ELF-1 (cell line): ENCODE results near the gene TSKU.
A peak's percentile ranks its signal among the peaks of the same experiment; 100 is the strongest.
"Not testable (repeated sequence)": the region's sequence is repeated elsewhere in the genome, so short reads cannot be mapped to it uniquely, and the experiment has no call there.

Experiments used
- DNase-seq: peaks from one replicate; pipeline ENCODE4 v3.0.0-alpha.2; 2016; ENCODE audit warnings: low read depth, low spot score

The TSKU gene

DNA sequence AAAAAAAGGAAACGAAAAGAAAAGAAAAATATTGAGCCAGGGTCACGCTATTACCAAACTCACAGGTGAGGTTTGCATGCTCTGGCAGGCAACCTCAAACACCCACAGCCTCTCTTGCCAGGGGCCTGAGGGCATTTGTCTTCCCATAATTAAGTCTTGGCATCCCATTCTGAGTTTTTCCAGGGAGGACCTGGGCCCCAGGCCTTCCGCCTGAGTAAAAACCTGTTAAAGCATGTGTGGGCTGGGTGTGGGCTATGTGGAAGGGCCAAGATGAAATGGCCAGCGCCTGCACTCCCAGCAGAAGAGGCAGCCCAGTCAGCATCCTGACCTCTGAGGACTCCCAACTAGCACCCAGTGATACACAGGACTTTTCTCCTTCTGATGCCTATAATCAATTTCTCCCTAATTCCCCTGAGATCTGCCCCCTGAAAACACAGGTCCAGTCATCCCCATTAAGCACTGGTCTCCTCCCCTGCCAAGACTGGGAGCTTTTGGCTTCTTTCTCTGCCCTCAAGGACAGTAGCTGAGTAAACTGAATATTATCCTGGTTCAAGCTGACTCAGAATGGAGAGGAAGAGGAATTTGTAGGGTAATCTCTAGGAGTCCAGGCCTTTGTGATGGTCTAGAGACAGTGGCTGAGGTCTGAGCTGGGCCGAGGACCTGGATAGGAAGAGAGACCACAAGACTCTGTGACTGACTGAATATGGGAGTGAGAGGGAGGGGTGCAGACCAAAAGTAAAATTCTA, 42.0 kb downstream of the TSKU start:
- DNase-seq = peak; percentile 69

DNA sequence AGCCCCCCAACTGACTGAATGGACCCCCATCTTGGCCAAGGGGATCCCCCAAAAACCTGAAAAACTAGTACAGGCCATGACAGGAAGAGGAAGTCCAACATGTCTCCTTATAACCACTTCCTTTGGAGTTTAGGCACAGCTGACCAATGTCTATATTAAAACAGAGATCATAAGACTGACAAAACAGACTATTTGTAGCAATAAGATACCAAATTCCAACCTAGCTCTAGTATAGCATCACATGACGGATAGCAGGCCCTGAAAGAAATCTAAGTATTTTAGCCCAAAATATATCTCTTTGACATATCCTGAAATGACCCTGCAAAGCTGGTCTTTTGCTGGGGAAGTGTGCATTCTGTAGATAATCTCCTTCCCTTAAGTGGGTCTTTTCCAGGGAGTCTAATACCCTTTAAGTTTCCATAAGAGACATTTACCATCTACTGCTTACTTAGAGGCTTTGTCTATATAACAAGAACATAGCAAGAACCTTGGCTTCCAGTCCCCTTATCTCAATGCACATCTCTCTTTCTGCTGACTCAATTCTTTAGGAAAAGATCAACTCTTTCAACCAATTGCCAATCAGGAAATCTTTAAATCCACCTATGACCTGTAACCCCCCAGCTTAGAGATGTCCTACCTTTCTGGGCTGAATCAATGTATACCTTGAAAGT, 42.7 kb downstream of the TSKU start:
- DNase-seq = no peak

DNA sequence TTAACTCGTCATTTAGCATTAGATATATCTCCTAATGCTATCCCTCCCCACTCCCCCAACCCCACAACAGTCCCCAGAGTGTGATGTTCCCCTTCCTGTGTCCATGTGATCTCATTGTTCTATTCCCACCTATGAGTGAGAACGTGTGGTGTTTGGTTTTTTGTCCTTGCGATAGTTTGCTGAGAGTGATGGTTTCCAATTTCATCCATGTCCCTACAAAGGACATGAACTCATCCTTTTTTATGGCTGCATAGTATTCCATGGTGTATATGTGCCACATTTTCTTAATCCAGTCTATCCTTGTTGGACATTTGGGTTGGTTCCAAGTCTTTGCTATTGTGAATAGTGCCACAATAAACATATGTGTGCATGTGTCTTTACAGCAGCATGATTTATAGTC, 43.4 kb downstream of the TSKU start:
- DNase-seq = not testable (repeated sequence)

GRCh38 chr11:76827005-76827404, 43.8 kb downstream of the TSKU start:
- DNase-seq = not testable (repeated sequence)

- DNase-seq = no peak
Measured at GRCh38 chr11:76830639-76831327, 47.6 kb downstream of the TSKU start.

GRCh38 chr11:76831686-76832310, 48.6 kb downstream of the TSKU start:
- DNase-seq = no peak

GRCh38 chr11:76832361-76832760, 49.2 kb downstream of the TSKU start:
- DNase-seq = no peak

- DNase-seq = no peak
Measured at GRCh38 chr11:76834151-76834550, 51.0 kb downstream of the TSKU start.

DNA sequence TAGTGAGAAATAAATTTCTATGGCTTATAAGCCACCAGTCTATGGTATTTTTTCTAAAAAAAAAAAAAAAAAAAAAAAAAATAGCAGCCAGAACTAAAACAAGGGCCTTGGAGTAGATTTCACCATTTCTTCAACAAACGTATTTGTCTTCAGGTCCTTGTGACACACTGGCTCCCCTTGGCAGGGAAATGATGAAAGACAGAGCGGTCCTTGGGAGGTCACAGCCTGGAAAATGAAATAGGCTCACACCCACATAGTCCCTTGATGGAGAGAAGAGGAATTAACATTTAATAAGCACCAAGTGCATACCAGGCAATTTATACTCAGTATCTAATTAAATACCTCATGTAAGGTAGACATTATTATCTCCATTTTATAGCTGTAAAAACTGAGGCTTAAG, 51.9 kb downstream of the TSKU start:
- no peak for DNase-seq

GRCh38 chr11:76835928-76836612, 52.9 kb downstream of the TSKU start:
- DNase-seq = no peak

GRCh38 chr11:76836613-76837291, 53.6 kb downstream of the TSKU start:
- no peak for DNase-seq

DNA sequence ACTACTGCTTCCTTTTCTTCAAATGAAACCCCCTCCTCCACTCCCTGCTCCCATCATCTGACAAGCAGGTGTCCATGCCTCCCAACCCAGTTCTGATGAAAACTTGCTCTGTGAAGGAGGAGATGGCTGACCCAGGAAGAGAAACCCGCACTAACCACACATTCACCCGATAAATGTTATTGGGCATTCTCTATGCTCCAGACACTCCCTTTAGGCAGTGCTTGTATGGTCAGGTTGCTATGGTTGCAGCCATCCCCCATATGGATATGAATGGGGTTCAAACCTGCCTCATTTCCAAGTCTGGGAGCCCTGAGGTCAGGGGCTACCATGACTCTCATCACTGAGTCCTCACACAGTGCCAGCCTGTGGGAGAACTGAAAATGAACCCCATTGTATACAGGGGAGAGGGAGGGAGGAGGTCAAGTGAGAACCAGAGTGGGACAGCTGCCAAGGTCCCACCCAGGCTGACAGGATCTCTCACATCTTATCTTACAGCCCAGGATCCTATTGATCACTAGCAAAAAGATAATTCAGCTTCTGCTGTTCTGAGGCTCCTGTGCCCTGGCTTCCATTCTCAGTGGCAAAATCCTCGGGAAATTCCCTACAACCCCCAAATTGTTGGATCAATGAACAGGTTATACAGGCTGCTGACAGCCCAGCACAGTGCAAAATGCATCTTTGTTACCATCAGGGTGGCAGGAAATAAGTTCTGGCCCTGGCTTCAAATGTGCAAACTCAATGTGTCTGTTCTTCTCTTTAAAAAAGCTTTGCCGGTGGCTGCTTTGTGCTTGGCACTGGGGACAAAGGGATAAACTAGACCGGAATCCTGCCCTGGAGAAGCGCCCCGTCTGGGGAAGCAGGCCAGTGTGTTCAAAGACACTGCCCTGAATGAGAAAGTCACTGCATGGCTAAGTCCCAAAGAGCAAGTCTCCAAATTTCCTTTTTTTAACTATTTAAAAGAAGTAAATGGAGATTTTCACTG, 54.8 kb downstream of the TSKU start:
- no peak for DNase-seq

GRCh38 chr11:76838678-76839068, 55.5 kb downstream of the TSKU start:
- DNase-seq = peak; percentile 77

DNA sequence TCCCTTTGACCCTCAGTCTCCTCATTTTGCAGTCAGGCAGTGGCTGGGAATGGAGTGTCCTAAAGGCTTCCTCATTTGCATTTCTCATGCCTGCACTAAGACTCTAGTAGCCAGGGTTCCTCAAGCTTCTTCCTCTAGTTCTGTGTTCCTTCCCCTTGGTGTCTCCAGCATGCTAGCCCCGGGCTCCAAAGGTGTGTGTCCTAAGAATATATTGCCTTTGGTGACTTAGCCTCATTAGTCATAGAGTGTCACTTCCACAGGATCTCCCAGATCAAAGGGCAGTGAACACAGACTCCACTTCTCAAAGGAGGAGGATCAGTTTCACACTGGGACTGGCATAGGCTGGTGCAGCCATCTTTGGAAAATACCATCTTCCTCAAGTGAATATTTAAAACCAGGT, 56.2 kb downstream of the TSKU start:
- peak; percentile 35 for DNase-seq

DNA sequence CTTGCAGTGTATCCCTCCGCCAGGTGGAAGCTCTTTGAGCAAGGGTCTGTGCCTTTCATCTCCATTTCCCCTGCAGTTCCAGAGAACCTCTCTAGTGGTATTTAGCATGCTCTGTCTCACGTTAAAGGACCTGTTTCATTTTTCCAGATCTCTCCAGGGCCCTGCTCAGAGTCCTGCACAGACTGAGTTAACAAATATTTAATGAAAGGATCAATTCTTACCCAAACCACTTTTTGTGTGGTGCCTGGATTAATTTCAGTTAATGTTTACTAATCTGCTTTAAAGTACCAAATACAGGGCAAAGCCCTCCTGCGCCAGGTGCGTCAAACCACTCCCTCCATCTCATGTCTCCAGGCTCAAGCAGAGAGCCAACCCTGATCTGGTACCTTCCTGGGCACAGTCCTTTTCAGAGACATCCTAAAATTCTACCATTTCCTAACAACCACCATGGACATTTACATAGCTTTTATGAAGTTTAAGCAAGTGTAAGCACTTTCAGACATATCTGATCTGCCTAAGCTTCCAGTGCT, 58.8 kb downstream of the TSKU start:
- no peak for DNase-seq

GRCh38 chr11:76843907-76844306, 60.8 kb downstream of the TSKU start:
- no peak for DNase-seq

- DNase-seq = no peak
Measured at GRCh38 chr11:76844511-76844910, 61.4 kb downstream of the TSKU start.

DNA sequence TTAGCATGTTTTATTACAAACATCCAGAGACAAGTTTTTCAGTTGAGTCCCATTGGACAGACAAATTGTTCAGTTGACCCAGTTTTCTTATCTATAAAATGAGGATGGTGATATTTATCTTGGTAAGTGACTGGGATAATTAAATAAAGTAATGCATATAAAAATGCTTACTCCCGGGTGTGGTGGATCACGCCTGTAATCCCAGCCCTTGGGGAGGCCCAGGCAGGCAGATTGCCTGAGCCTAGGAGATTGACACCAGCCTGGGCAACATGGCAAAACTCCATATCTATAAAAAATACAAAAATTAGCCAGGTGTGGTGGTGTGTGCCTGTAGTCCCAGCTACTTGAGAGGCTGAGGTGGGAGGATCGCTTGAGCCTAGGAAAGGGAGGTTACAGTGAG, 61.9 kb downstream of the TSKU start:
- no peak for DNase-seq

DNA sequence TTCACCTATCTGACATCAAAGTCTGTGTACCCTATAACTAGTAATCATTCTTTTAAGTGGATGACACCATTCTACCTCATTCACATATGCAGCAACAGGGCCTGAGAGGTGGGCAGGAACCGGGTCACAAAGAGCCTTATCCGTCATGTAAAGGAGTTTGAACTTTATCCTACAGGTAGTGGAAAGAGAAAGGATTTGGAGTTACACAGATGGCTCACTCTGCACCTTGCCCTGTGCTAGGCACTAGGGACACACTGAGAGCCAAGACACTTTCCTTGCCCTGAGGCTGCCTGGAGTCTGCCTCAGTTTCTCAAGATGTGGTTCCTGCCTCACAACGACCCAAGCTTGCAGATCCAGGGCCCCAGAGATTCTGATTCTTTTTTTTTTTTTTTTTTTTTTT, 63.3 kb downstream of the TSKU start:
- no peak for DNase-seq
